HG03280 (cell line): ENCODE data around the gene CMIP.

Experiments used
- ATAC-seq: cut with Tn5 transposase; IDR thresholded peaks from one replicate; pipeline ENCODE4 v1.9.1; 2021; ENCODE audit warnings: mild to moderate bottlenecking, moderate library complexity; ENCODE audit not compliant: unreplicated experiment

CMIP gene

DNA sequence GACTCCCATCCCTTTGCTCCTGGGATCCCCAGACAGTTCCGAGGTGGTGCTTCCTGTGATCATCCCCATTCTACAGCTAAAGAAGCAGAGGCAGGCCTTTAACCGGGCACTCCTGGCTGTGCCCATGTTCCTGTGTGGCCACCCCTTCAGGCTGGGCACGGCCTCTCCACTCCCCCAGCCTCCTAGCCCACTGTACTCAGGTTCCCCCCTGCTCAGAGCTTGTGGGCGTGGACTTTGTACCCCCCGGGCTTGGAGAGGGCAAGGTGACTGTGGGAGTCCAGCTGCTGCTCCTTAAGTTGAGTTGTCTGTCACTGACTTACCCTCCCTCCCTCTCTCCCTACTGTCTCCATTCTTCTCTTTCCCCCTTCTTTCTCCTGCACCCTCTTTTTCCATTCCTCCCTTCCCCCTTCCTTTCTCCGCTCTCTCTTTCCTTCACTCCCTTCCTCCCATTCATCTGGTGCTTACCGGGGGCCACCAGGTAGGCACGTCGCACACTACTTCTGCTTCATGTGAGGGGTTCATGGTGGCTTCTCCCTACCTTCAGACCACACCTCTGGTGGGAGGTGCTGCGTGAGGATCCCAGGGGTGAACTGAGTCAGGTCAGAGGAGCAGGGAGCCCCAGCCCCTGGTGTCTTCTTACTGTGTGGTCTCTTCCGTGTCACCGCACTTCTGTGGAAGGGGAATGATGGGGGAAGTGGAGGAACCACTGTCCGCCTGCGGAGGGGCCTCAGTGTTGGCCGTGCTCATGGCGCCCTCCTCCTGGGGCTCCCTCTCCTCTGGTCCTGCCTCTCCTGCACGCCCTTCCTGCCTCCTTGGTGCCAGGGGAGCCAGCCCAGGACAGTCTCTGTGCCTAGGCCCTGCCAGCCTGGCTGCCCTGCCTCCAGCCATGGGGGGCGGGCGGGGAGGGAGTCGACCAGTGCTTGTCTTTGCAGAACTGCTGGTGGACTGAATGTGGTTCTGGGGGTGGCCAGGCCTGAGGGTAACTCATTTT lies 29.7 kb downstream of the CMIP start:
- no peak for ATAC-seq

DNA sequence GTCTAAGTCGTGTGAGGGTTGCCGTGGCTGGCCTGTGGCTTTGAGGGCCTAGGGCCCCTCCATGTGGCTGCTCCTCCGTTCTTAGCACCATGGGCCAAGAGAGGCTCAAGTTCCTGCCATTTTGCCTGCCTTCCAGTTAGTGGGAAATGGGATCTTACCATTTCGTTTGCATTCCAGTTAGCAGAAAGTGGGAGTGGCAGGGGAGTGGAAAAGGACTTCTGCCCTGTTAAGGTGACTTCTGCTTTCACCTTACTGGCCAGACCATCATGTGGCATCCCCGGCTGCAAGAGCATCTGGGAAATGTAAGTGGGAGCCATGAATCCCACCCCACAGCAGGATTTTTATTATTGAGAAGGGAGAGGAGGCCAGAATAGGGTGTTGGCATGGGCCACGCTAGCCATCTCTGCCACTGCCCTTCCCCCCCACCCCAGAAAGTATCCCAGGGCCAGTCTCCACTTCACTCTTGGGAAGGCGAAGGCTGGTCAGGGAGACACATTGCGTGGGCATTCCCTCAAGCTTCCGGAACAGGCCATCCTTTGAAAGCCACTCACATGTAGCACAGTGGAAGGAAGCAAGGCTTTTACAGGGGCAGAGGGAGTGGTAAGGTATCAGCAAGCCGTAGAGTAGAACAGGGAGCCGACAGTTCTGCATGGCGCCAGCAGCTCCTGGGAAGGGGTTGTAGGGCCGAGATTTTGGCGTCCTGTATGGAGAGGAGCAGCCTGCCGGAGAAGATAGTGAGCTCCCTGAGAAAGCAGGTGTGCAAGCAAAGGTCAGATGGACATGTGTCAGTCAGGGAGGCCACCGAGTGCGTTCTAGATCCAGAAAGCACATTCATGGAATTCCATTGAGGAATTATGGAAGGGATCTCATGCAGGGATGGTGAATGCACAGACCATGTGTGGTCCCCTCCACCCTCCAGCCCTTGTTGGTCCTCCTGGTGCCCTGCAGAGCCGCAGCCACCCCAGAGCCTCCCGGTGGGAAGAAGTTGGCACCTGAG lies 33.4 kb downstream of the CMIP start:
- ATAC-seq, result no peak

DNA sequence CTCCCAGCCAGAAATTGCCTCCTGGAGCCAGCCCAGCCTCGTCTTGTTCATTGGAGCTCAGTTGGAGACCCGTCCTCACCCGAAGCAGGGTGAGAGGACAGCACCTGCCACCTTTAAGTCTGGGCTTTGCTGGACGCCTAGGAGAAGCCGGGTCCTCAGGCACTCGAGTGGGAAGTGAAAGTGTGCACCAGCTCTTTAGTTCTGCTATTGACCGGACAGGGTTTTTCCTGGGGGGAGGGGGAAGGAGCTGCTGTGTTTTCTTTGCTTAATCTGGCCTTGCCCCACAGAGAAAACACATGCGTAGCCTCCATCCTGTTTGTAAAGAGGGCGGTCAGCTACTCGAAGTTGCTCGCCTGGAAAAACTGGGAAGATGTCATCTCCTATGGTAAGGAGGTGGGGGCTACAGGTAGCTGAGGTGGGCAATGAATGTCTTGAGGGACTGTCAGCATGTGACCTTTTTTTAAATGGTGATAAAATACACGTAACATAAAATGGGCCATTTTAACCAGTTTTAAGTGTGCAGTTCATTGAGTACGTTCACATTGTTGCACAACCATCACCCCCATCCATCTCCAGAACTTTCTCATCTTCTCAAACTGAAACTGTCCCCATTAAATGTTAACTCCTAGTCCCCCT lies 34.4 kb downstream of the CMIP start:
- ATAC-seq, result peak; percentile 41

GRCh38 chr16:81480606-81481206 lies 36.1 kb downstream of the CMIP start:
- ATAC-seq, result peak; percentile 2

DNA sequence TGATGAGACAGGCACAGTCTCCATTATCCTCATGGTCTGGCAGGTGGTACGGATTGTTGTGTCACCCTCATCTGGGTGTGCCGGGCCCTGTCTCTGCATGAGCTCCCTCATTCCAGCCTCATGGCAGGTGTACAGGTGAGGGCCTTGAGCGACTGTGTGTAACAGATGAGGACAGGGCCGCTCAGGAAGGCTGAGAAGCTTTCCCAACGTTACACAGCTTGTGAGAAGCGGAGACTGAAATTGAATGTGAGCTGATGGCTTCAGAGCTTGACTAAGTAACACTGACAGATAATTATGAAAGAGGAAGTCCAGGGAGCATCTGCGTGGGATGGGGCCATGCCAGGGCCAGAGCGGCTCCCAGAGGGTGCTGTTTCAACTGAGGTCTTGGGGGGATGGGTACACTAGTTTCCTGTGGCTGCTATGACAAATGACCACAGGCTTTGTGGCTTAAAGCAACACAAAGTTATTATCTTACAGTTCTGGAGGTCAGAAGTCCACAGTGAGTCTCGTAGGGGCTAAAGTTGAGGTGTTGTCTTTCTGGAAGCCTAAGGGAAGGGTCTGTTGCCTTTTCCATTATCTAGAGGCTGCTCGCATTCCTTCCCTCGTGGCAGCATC lies 36.7 kb downstream of the CMIP start:
- ATAC-seq, result peak; percentile 92

DNA sequence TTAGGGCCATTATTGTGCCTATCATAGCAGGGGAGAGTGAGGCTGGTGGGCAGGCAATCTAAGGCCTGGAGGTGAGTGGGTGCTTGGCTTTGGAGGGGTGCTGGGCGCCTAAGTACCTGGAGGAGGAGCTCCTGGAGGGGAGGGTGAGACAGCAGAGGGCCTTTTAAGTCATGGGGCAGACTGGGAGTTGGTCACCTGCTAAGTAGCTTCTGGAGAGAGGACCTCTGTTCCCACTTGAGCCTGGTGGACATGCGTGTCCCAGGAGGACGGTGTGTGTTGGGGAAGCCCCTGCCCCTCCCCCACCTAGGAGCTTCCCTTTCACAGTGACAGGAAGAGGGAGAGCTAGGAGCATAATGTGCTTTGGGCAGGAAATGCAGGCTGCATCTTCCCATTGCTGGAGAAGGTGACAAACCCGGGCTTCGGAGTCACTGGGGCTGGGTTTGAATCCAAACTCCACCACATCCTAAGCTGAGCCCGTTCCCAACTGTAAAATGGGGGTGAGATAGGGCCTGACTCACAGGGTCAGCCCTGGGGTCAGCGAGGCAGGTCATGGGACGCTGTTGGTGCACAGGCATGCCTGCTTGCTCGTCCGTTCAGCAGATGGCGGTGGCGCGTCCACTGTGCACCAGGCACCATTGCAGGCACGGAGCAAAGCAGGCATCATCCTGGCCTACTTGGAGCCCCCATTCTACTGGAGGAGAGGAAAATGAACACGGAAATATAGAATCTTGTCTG lies 37.9 kb downstream of the CMIP start:
- no peak for ATAC-seq

- no peak for ATAC-seq
Observed at GRCh38 chr16:81483064-81483969, 38.7 kb downstream of the CMIP start.

DNA sequence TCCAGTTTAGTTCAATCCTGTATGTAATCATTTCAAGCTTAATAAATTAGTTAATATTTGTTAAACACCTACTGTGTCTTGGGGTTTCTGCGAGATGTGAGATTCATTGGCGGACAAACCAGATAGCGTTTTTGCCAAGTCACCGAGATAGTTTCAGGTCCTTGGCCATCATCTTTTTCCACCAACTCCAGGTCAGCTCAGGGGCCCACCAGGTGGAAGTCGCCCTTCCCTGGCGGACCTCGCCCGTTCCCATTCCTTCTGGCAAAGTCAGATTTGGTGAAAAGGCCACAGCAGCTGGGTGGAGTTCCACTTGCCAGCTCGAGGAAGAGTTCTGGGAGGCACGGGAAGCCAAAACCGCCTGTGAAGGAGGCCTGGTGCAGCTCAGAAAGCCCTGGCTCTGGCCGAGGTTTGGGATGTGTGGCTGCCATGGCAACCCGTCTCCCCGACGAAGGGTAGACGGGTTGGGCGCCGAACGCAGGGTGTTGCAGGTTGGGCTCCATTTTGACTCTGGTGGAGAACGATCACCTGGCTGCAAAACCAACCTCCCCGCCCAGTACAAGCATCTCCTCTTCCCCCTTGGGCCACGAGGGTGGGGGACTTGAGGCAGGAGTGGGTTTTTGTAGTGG lies 39.5 kb downstream of the CMIP start:
- ATAC-seq, result no peak

DNA sequence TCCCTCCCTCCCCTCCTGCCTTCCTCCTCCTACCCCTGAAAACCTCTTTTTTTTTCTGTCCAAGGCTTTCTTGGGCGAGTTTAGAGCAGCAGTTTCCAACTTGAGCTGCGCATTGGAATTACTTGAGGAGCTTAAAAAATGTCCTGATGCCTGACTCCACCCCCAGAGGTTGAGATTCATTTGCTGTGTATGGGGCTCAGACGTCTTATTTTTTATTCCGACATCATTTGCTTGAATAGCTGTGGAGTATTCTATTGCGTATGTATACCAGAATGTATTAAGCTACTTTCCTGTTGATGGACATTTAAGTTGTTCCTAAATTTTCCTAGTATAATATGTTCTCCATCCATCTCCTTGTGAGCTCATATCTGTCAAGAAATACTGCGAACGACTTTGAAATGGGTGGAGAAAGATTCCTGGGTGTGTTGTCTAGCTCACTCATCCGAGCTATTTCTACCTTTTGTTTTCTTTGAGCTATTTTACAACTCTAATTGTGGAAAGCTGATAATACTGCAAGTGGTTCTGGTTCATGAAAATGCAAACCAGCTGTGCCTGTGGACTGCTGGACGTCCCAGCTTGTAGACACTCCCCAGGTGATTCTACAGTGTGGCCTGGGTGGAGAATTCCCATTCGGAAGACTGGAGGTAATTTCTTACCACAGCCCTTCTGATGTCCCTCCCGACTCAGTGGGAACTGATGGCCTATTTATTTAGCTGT lies 40.5 kb downstream of the CMIP start:
- ATAC-seq, result no peak

DNA sequence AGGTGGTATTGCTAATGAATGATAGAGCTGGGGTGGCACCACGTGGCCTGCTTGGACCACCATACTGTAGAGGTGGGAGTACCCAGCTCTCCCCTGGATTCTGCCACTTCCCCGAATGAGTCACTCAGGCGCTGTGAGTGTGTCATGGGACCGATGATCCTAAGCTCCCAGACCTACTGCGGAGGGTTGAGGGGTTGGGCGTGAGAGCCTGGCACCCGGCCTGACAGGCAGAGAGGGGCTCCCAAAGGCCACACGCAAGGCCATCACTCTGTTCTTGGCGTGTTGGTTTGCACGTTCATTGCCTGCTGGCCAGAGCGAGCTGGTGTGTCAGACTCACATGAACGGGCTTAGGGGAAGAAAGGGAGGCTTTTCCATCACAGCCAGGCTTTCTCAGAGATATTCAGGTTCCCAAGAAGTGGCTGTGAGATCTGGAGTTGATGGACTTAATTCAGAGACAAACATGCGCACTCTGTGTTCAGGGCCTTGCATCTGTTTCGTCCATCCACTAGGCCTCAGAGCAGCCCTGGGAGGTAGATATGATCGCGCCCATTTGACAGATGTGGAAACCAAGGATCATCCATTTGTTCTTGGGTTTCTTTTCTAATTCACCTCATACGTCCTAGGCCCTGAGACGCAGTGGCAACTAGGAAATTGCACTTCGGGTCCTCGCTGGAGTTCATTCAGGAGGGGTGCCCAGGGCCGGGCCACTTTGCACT lies 41.4 kb downstream of the CMIP start:
- ATAC-seq, result no peak

DNA sequence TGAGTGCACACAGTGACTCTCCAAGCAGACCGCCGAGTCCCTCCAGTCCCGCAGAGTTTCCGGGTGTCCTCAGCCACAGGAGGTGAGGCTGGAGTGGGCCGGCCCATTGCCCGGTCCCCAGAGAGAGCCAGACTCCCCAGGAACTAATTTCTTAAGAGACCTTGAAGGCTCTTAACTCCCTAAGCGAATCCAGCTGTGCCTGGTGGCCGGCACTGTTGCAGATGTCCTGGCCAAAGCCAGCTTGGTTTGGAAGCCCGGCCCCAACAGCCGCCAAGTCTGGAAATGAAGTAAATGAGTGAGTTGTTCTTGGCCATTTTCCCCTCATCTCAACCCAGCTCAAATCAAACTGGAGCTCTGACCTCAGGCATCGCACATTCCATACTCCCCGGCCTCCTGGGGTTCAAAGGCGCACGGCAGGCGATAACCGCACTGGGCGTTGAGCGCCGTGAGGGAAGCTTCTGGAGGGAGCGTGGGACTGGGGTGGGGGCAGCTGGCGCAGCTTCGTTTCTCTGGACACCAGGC lies 42.0 kb downstream of the CMIP start:
- no peak for ATAC-seq

DNA sequence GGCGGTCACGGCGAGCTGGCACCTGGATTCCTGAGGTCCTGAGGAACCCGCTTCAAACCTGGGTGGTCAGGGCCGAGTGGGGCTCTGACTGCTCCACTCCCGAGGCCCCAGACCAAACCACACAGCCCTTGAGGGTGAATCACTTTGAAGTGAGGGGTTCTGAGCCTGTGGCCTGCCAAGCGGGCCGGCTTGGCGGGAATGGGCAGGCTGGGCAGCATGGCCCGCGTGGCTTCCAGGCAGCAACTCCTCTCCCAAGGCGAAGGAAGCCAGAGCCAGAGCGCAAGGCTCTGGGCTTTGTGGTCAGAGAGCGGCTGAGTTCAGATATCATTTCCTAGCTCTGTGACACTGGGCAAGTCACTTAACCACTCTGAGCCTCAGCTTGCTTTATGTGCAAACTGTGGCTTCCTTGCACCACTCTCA lies 42.7 kb downstream of the CMIP start:
- no peak for ATAC-seq

- no peak for ATAC-seq
Observed at GRCh38 chr16:81488687-81489411, 44.2 kb downstream of the CMIP start.

DNA sequence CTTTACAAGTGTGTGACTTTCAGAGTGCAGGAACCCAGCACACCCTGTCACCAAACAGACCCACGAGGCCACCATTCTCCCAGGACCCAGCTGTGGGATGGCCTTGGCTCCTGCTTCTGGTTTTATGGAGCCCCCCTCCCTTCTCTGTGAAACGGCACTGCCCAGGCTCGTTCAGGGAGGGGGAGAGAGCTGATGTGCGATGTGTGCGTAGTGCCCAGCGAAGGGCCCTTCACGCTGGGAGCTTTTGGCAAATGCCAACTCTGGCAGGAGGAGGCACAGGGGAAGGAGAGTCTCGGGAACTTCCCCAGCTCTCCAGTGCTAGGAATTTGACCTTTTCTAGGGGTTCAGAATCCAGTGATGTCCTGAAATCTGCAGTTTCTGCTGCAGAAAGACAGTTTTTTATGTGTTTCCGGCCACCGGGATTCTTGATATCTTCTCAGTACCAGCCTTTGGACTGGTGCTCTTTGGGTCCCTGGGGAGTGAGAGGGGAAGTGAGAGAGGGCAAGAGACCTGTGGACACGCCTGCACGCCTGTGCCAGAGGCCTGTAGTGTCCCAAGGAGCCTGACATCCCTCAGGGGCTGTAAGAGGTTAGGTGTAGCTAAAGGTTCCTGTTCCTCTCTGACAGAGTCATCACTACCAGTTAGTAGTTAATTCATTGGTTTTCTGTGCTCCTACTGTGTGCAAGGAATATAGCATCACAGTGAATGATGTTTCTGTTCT lies 45.1 kb downstream of the CMIP start:
- no peak for ATAC-seq

DNA sequence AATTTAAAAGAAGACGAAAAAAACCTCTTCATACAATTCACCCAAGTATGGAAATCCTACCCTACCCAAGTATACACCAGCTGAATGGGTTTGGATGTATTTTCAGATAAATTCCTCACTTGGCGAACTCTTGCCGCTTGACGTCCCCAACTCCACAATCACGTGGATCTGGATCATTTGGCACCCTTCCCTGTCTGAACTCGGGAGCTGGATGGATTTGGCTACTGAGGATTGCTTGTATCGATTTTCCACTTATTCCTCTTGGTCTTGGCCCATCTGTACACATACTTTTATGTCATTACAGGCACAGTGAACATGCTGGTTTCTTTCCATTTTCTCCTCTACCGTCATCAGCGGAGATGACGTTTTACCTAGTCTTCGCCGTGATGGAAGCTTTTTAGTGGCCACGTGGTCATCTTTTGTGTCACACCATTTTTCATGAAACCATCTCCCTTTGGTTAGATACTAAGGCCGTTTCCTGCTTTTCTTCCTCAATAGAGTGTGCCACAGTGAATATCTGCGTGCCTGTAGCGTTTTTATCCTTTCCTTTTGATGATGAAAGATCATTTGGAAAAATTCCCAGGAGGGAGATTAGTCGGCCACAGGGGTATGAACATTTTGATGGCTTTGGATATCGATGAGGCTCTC lies 47.1 kb downstream of the CMIP start:
- ATAC-seq, result no peak
